SKM-1 (cell line): Measurements from ENCODE around the gene MICA.
"Not testable (repeated sequence)": the region's sequence is repeated elsewhere in the genome, so short reads cannot be mapped to it uniquely, and the experiment has no call there.

Experiments used
- DNase-seq: peaks from one replicate; lab custom pipeline; 2025; ENCODE audit not compliant: unreplicated experiment; lab: John Stamatoyannopoulos, UW

Gene MICA

DNA sequence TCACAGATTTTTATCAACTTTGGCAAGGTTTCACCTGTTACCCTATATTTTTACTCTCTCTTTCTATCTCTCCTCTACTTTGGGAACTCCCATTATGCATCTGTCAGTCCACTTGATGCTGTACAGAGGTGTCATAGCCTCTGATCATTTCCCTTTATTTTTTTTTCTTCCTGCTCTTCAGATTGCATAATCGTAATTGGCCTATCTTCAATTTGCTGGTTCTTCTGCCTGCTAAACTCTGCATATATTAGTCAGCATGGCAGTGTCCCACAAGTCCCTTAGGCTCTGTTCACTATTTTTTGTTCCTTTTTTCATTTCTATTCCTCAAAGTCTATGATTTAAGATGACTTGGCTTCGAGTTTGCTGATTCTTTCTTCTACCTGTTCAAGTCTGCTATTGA is 49.9 kb downstream of the MICA start:
- DNase-seq, result no peak

DNA sequence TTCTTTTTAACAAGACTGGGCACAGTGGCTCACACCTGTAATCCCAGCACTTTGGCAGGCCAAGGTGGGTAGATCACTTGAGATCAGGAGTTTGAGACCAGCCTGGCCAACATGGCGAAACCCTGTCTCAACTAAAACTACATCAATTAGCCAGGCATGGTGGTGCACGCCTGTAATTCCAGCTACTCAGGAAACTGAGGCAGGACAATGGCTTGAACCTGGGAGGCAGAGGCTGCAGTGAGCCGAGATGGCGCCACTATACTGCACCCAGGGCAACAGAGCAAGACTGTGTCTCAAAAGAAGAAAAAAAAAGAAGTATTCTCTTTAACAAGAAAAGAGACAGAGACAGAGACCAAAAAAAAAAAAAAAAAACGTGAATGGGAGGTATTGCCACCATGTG is 56.5 kb downstream of the MICA start:
- not testable (repeated sequence) for DNase-seq

DNA sequence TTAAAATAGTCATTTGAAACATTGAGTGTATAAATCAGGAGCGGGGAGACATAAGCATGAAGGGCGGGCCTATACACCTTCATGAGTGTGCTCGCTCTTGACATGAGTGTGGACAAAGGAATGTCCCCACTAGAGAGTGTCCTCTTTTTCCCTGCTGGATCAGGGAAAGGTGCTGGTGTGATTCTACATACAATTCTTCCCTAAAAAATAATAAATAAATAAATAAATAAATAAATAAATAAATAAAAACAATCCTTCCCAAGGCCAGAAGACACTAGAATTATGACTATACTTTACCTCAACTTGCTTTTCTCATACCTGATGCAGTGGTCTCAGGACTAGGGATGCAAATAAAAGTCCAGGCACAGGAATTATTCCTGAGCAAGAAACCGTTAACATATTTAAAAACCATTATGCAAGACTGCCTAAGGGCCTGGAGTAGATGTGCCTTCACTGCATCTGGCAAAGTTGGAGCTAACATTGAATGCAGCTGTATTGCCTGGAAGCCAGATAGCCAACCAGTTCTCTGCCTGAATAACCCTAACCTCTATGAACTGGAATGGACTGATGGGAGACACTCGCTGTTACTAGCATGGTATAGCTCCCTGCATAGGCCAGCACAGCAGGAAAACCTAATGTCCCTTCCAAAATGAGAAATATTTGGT is 57.1 kb downstream of the MICA start:
- no peak for DNase-seq

DNA sequence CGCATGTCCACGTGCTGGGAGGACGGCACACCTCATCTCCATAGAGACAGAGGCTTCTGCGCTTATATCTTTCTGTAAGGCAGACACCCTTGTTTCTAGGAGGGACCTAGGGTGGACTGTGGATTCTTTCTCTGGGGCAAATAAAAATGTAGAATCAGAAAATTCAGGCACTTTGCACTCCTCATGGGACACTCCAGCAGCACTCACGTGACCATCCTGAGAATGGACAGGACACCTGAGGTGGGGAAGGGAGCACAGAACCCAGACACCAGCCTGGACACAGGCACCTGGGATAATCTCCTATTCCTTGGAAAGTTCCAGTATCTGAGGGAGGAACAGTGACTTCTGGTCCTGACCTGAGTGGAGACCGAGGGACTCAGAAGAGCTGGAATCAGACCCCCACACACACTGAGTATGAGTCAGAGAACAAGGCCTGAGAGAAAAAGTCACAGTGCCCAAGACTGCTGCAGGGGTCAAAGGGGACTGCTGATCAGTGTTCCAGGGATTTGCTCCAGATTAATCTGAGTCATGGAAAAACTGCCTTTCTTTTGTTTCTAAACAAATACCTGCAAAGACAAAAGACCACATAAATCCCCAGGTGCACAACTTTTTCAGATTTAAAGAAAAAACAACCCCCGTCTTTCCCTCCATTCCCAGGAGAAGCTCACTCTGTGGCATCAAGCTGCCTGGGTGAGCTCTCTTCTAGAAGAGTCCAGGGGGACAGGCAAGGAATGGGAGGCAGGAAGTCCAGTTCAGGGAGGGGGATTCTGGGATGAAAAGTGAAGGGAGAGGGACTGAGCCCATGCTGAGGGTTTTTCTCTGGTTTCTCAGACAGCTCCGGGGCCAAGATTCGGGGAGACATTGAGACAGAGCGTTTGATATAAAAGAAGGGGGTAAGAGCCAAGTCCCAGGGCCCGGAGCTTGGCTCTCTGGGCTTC is 58.9 kb downstream of the MICA start:
- DNase-seq, result no peak

DNA sequence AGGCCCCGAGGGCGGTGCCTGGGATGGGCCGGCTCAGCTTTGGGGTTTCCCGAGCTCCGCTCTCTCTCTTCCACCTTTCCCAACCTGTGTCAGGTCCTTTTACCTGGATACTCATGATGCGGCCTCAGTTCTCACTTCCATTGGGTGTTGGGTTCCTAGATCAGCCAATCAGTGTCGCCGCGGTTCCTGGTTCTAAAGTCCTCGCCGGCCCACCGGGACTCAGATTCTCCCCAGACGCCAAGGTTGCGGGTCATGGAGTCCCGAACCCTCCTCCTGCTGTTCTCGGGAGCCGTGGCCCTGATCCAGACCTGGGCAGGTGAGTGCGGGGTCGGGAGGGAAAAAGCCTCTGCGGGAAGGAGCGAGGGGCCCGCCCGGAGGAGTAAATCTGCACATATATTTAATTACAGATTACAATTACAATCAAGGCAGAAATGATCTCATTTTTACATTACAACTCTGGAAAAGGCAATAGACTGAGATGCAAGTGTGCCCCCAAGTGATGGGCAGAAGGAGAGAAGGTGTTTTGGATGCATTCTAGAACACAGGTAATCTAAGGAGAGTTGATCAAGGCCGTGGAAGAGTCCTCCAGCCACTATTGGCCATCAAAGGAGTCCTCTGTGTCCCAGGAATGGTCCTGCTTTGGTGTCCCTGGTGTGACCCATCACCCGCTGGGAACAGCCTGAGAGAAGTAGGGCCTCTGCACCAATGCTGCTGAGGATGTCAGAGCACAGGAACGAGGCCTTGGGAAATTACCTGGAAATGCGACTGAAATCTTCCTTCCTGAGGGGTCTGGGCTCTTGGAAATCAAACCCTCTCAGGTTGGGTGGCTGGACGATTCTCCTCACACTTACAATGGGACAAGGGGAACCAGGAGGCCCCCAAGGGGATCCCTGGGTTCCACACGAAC is 59.8 kb downstream of the MICA start:
- DNase-seq, result peak; percentile 86

DNA sequence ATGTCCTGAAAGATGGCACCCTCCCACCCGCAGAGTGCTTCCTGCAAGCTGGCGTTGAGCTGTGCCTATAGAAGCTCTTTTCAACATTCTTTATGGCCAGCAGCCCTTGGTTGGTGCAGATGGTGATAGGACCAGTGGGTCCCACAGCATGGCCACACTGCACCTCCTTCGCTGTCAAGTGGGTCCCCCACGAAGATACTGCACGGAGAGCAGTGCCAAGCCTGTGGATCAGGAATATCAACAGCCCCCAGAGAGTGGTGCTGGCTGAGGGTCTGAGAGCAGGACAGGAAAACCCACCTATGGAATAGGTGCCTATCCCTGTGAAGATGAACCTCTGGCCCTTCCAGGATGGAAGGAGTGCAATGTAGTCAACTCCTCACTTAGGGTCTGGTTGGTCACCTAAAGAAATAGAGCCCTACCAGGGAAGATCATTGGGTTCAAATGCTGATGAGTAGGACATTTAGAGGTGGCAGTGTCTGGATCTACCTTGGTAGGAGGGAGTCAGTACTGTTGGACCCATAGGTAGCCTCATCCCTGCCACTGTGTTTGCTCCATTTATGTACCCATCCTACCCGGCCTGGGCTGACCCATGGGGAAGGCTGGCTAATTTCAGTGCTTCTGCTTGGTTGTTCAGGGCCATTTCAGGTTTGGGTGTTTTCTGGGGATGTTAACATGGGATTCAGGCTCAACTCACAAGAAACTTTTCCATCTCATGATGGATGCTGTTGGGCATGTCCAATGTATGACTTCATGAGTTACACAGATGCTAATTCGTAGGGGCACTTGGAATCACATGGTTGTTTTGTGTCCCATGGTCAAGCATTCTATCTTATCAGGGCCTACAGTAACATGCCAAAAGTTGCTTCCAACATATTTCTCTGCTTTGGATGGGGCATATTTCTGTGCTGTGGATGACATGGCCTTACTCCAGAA is 61.1 kb downstream of the MICA start:
- DNase-seq, result no peak
